Activated CD4-positive, alpha-beta T cell treated with anti-CD3 and anti-CD28 coated beads, Interleukin-10, Interleukin-2, amounts not matched to agents 100 ng/mL and 50 ng/mL, durations not matched to agents 16 hours and 8 hours (primary cell): ENCODE data around the gene BRD3.
A peak's percentile ranks its signal among the peaks of the same experiment; 100 is the strongest.

Source experiments
- DNase-seq: peaks from one replicate; pipeline ENCODE4 v3.0.0-alpha.2; 2020

BRD3 gene

GRCh38 chr9:134010310-134011173 is 57.3 kb downstream of the BRD3 start:
- DNase-seq: no peak

- no peak for DNase-seq
Observed at GRCh38 chr9:134007571-134007970, 60.3 kb downstream of the BRD3 start.

GRCh38 chr9:134007150-134007549 is 60.7 kb downstream of the BRD3 start:
- DNase-seq: no peak

GRCh38 chr9:134005381-134005780 is 62.4 kb downstream of the BRD3 start:
- DNase-seq: no peak

- no peak for DNase-seq
Observed at GRCh38 chr9:134004881-134005280, 62.9 kb downstream of the BRD3 start.

- no peak for DNase-seq
Observed at GRCh38 chr9:134004131-134004873, 63.5 kb downstream of the BRD3 start.

GRCh38 chr9:134003237-134003636 is 64.6 kb downstream of the BRD3 start:
- no peak for DNase-seq

- no peak for DNase-seq
Observed at GRCh38 chr9:134002796-134003195, 65.0 kb downstream of the BRD3 start.

GRCh38 chr9:133999851-134000265 is 68.0 kb downstream of the BRD3 start:
- DNase-seq: no peak

- DNase-seq: no peak
Observed at GRCh38 chr9:133998915-133999595, 68.8 kb downstream of the BRD3 start.

GRCh38 chr9:133997584-133997983 is 70.2 kb downstream of the BRD3 start:
- DNase-seq: no peak

- DNase-seq: no peak
Observed at GRCh38 chr9:133996531-133997520, 71.0 kb downstream of the BRD3 start.

GRCh38 chr9:133995012-133995896 is 72.6 kb downstream of the BRD3 start:
- DNase-seq: peak; percentile 21

- peak; percentile 82 for DNase-seq
Observed at GRCh38 chr9:133994353-133995011, 73.3 kb downstream of the BRD3 start.

GRCh38 chr9:133993635-133994253 is 74.1 kb downstream of the BRD3 start:
- no peak for DNase-seq

- peak; percentile 70 for DNase-seq
Observed at GRCh38 chr9:133992780-133993634, 74.8 kb downstream of the BRD3 start.

GRCh38 chr9:133991964-133992779 is 75.7 kb downstream of the BRD3 start, which contains the start of gene VAV2:
Gene VAV2, minus strand, starts transcription at chr9:133992324. Its CDS starts 46 bp downstream, at chr9:133992278.
- peak; percentile 55 for DNase-seq
